ENCODE measurements around the gene LRRC25. TPM values are rescaled to one million over a fixed set of nuclear protein-coding genes. Genes with fewer than 3 reads are reported as not detected.

LRRC25 gene
- polyA plus RNA-seq, 1 experiment: 0.12 TPM

GRCh38 chr19:18435178-18435841, 37.9 kb upstream of the LRRC25 start:
- Histone ChIP-seq H3K4me3 (ENCODE audit: low read depth, low read length) (no peak overlapping the region), H3K9me3 (ENCODE audit: control insufficient read depth, insufficient read depth, low read length) (peaks cover 13% of the 10 kb centered on the region; the same call in 1 of the 2 replicates), H3K27ac (ENCODE audit: low read depth, low read length) (no peak overlapping the region), H3K27me3 (ENCODE audit: control insufficient read depth, insufficient read depth, low read length) (no peaks in the 10 kb centered on the region)
- no peak for TF ChIP-seq CTCF (IDR thresholded peaks at IDR 0.05; ENCODE audit: low read depth, low read length)
- ChIA-PET POLR2A (interaction anchor here (1.2 kb wide), 1 partner anchor 19 kb away, joined by 3 read pairs; no protein-coding TSS in a partner anchor), CTCF (interaction anchor here (0.9 to 1.2 kb wide), 2 partner anchors 16 to 17 kb away, joined by 3 read pairs; no protein-coding TSS in a partner anchor)
- no peak for DNase-seq (ENCODE audit: low read depth, low spot score)

GRCh38 chr19:18434411-18435175, 37.2 kb upstream of the LRRC25 start:
- ChIA-PET CTCF (interaction anchor here (1.2 kb wide), 1 partner anchor 16 kb away, joined by 3 read pairs; no protein-coding TSS in a partner anchor), POLR2A (interaction anchor here (0.5 to 1.2 kb wide), 2 partner anchors 18 to 45 kb away, joined by 3 read pairs; no protein-coding TSS in a partner anchor)
- Histone ChIP-seq H3K27ac (ENCODE audit: low read depth, low read length) (no peak overlapping the region), H3K9me3 (ENCODE audit: control insufficient read depth, insufficient read depth, low read length) (peaks cover 13% of the 10 kb centered on the region; the same call in 1 of the 2 replicates), H3K27me3 (ENCODE audit: control insufficient read depth, insufficient read depth, low read length) (no peaks in the 10 kb centered on the region), H3K4me3 (ENCODE audit: low read depth, low read length) (peak overlapping the region; percentile 32; the same call in 1 of the 2 replicates)
- DNase-seq (ENCODE audit: low read depth, low spot score): no peak
- no peak for TF ChIP-seq CTCF (IDR thresholded peaks at IDR 0.05; ENCODE audit: low read depth, low read length)

- Histone ChIP-seq H3K27ac (ENCODE audit: low read depth, low read length) (no peak overlapping the region), H3K27me3 (ENCODE audit: control insufficient read depth, insufficient read depth, low read length) (no peaks in the 10 kb centered on the region), H3K9me3 (ENCODE audit: control insufficient read depth, insufficient read depth, low read length) (peaks cover 13% of the 10 kb centered on the region; the same call in 1 of the 2 replicates), H3K4me3 (ENCODE audit: low read depth, low read length) (peak overlapping the region; percentile 32)
- no peak for TF ChIP-seq CTCF (IDR thresholded peaks at IDR 0.05; ENCODE audit: low read depth, low read length)
- POLR2A ChIA-PET: no interaction called here
- CTCF ChIA-PET: no interaction called here
- DNase-seq (ENCODE audit: low read depth, low spot score): no peak
Measured at GRCh38 chr19:18433735-18434398, 36.4 kb upstream of the LRRC25 start.

GRCh38 chr19:18433015-18433691, 35.7 kb upstream of the LRRC25 start:
- no peak for DNase-seq (ENCODE audit: low read depth, low spot score)
- H3K27me3 ChIP-seq (ENCODE audit: control insufficient read depth, insufficient read depth, low read length): no peaks in the 10 kb centered on the region
- ChIA-PET POLR2A (no interaction called here), CTCF (no interaction called here)
- H3K27ac ChIP-seq (ENCODE audit: low read depth, low read length): no peak overlapping the region
- no peak for TF ChIP-seq CTCF (IDR thresholded peaks at IDR 0.05; ENCODE audit: low read depth, low read length)
- H3K4me3 ChIP-seq (ENCODE audit: low read depth, low read length): peak overlapping the region; percentile 50
- peaks cover 13% of the 10 kb centered on the region; the same call in 1 of the 2 replicates for H3K9me3 ChIP-seq (ENCODE audit: control insufficient read depth, insufficient read depth, low read length)
